H9 (cell line): ENCODE results near the gene RERE. TPM values are rescaled to one million over a fixed set of nuclear protein-coding genes. Genes with fewer than 3 reads are reported as not detected.

Experiments used
- DNase-seq: peaks from one replicate; pipeline ENCODE4 v3.0.0-alpha.2; 2017
- H2AFZ ChIP-seq: one replicate; pipeline ENCODE4 v1.6.1; 2013; ENCODE audit warnings: mild to moderate bottlenecking, low read length, control low read depth, moderate library complexity
- H2AK5ac ChIP-seq: 2 replicates; pipeline ENCODE4 v1.6.1; 2013; ENCODE audit warnings: low read length, control low read depth, mixed read lengths; ENCODE audit not compliant: insufficient read length
- H2BK120ac ChIP-seq: one replicate; pipeline ENCODE4 v1.6.1; 2013; ENCODE audit warnings: low read depth, mild to moderate bottlenecking, low read length, control low read depth, inconsistent platforms; ENCODE audit not compliant: poor library complexity, severe bottlenecking
- H2BK12ac ChIP-seq: 2 replicates; pipeline ENCODE4 v1.6.1; 2013; ENCODE audit warnings: low read length, control low read depth, mixed read lengths, low read depth; ENCODE audit not compliant: insufficient read length
- H2BK15ac ChIP-seq: 2 replicates; pipeline ENCODE4 v1.6.1; 2013; ENCODE audit warnings: low read depth, low read length, control low read depth
- H2BK20ac ChIP-seq: one replicate; pipeline ENCODE4 v1.6.1; 2013; ENCODE audit warnings: low read depth, mild to moderate bottlenecking, low read length, control low read depth, inconsistent platforms; ENCODE audit not compliant: poor library complexity, severe bottlenecking
- H2BK5ac ChIP-seq: 2 replicates; pipeline ENCODE4 v1.6.1; 2013; ENCODE audit warnings: low read length, control low read depth, mixed read lengths; ENCODE audit not compliant: insufficient read length
- H3K14ac ChIP-seq: 2 replicates; pipeline ENCODE4 v1.6.1; 2013; ENCODE audit warnings: low read length, control low read depth; ENCODE audit not compliant: insufficient read depth
- H3K18ac ChIP-seq: 2 replicates; pipeline ENCODE4 v1.6.1; 2013; ENCODE audit warnings: low read depth, mild to moderate bottlenecking, mixed read lengths, low read length, control low read depth; ENCODE audit not compliant: insufficient read length
- H3K23ac ChIP-seq: 2 replicates; pipeline ENCODE4 v1.6.1; 2013; ENCODE audit warnings: low read length, control low read depth, mixed read lengths, low read depth; ENCODE audit not compliant: insufficient read length
- H3K23me2 ChIP-seq: 2 replicates; pipeline ENCODE4 v1.6.1; 2013; ENCODE audit warnings: low read depth, mild to moderate bottlenecking, mixed read lengths, low read length, control low read depth; ENCODE audit not compliant: insufficient read length, poor library complexity, severe bottlenecking
- H3K27ac ChIP-seq: 2 replicates; pipeline ENCODE4 v1.5.1; 2013; ENCODE audit warnings: low read length, control low read depth, mixed read lengths, low read depth; ENCODE audit not compliant: insufficient read length
- H3K27me3 ChIP-seq: 2 replicates; pipeline ENCODE4 v1.6.1; 2013; ENCODE audit warnings: low read length, control low read depth, inconsistent platforms; ENCODE audit not compliant: insufficient read depth
- H3K4ac ChIP-seq: 2 replicates; pipeline ENCODE4 v1.6.1; 2013; ENCODE audit warnings: low read depth, mild to moderate bottlenecking, control low read depth, inconsistent platforms, low read length, moderate library complexity
- H3K4me1 ChIP-seq: 2 replicates; pipeline ENCODE4 v1.6.1; 2013; ENCODE audit warnings: low read length, control low read depth, inconsistent platforms; ENCODE audit not compliant: insufficient read depth
- H3K4me2 ChIP-seq: 2 replicates; pipeline ENCODE4 v1.6.1; 2013; ENCODE audit warnings: low read length, control low read depth, mixed read lengths; ENCODE audit not compliant: insufficient read length, insufficient read depth
- H3K56ac ChIP-seq: 2 replicates; pipeline ENCODE4 v1.6.1; 2013; ENCODE audit warnings: low read depth, mild to moderate bottlenecking, mixed read lengths, low read length, control low read depth; ENCODE audit not compliant: insufficient read length
- H3K79me1 ChIP-seq: 2 replicates; pipeline ENCODE4 v1.6.1; 2013; ENCODE audit warnings: low read depth, mild to moderate bottlenecking, moderate library complexity, low read length, control low read depth, inconsistent platforms; ENCODE audit not compliant: insufficient read depth, poor library complexity, severe bottlenecking
- H3K79me2 ChIP-seq: 2 replicates; pipeline ENCODE4 v1.6.1; 2013; ENCODE audit warnings: low read length, control low read depth, inconsistent platforms; ENCODE audit not compliant: insufficient read depth
- H3K9ac ChIP-seq: 2 replicates; pipeline ENCODE4 v1.6.1; 2013; ENCODE audit warnings: low read length, control low read depth, mixed read lengths; ENCODE audit not compliant: insufficient read length; ENCODE audit errors: extremely low read depth
- H3K9me3 ChIP-seq: one replicate; pipeline ENCODE4 v1.6.1; 2013; ENCODE audit warnings: low read depth, low read length, inconsistent platforms; ENCODE audit not compliant: control insufficient read depth
- H3T11ph ChIP-seq: one replicate; pipeline ENCODE4 v1.6.1; 2013; ENCODE audit warnings: mild to moderate bottlenecking, low read length, control low read depth, inconsistent platforms
- H4K20me1 ChIP-seq: one replicate; pipeline ENCODE4 v1.6.1; 2013; ENCODE audit not compliant: control insufficient read depth, insufficient read length, insufficient read depth
- H4K5ac ChIP-seq: 2 replicates; pipeline ENCODE4 v1.6.1; 2013; ENCODE audit warnings: low read depth, mild to moderate bottlenecking, mixed read lengths, low read length, control low read depth; ENCODE audit not compliant: insufficient read length
- H4K8ac ChIP-seq: replicated peaks from 2 replicates; pipeline ENCODE4 v1.6.1; 2013; ENCODE audit warnings: low read length, control low read depth, mixed read lengths, low read depth; ENCODE audit not compliant: insufficient read length
- H4K91ac ChIP-seq: 2 replicates; pipeline ENCODE4 v1.6.1; 2013; ENCODE audit warnings: low read depth, mild to moderate bottlenecking, moderate library complexity, mixed read lengths, low read length, control low read depth; ENCODE audit not compliant: insufficient read length
- H3K27ac Mint-ChIP-seq, 3 experiments: 2 replicates in 2 of 3; 3 replicates in 1 of 3; pipeline ENCODE4 v1.8.0; 2020 to 2021; ENCODE audit warnings: mixed read lengths in 3 of 3, mild to moderate bottlenecking in 1 of 3, moderate library complexity in 1 of 3
- H3K27me3 Mint-ChIP-seq: 2 replicates; pipeline ENCODE4 v1.8.0; 2021; ENCODE audit warnings: low read depth, mild to moderate bottlenecking, moderate library complexity, mixed read lengths
- H3K36me3 Mint-ChIP-seq, 3 experiments: 2 replicates in 2 of 3; 3 replicates in 1 of 3; pipeline ENCODE4 v1.8.0; 2020 to 2021; ENCODE audit warnings: low read depth in 3 of 3, mixed read lengths in 3 of 3; ENCODE audit not compliant: insufficient read depth in 1 of 3
- H3K4me1 Mint-ChIP-seq, 2 experiments: 2 replicates each; pipeline ENCODE4 v1.8.0; 2020; ENCODE audit warnings: mixed read lengths in 2 of 2
- H3K4me3 Mint-ChIP-seq, 2 experiments: 2 replicates in 1 of 2; 3 replicates in 1 of 2; pipeline ENCODE4 v1.8.0; 2020 to 2021; ENCODE audit warnings: mild to moderate bottlenecking in 2 of 2, mixed read lengths in 2 of 2, moderate library complexity in 1 of 2
- H3K9me3 Mint-ChIP-seq, 2 experiments: 2 replicates in 1 of 2; 3 replicates in 1 of 2; pipeline ENCODE4 v1.8.0; 2020; ENCODE audit warnings: mild to moderate bottlenecking in 2 of 2, mixed read lengths in 2 of 2, moderate library complexity in 1 of 2
- CTCF ChIP-seq: fragments of 200-600 bp; sonication (generic); conservative IDR thresholded peaks from 3 replicates; pipeline ENCODE4 v1.8.0; 2021; ENCODE audit warnings: antibody characterized with exemption, mild to moderate bottlenecking
- WGBS: extraction: QIAGEN DNeasy Blood & Tissue Kit; methylation state at CpG from one replicate; pipeline ENCODE4 v1.1.7; 2013; ENCODE audit warnings: missing lambda C conversion rate, low lambda C conversion rate, mixed read lengths; ENCODE audit not compliant: insufficient read length; ENCODE audit errors: extremely low coverage; 5-methylcytosine and 5-hydroxymethylcytosine counted together
- total RNA-seq: library from RNA; stranded (reverse); gene quantifications from 2 replicates; pipeline ENCODE4 v1.2.1, GENCODE V29; 2021

The RERE gene
- total RNA-seq, 1 experiment from 2014 or later, result 103 TPM

- no peak overlapping the region for H3K9ac ChIP-seq
- Mint-ChIP-seq H3K4me1 (peaks cover 15 to 37% of the 10 kb centered on the region in 2 experiments), H3K27ac (no peak overlapping the region; a peak in 2 of 7 replicates), H3K27me3 (no peaks in the 10 kb centered on the region), H3K4me3 (no peak overlapping the region), H3K36me3 (peaks cover 0 to 5% (median 0%) of the 10 kb centered on the region in 3 experiments; a peak in 2 of 7 replicates), H3K9me3 (no peaks in the 10 kb centered on the region)
- H4K8ac ChIP-seq, result no peak overlapping the region
- no peak overlapping the region for H2BK120ac ChIP-seq
- H3K56ac ChIP-seq, result no peak overlapping the region
- no peak overlapping the region for H3K4me2 ChIP-seq
- peaks cover 2% of the 10 kb centered on the region; the same call in 1 of the 2 replicates for H3K79me2 ChIP-seq
- H3K9me3 ChIP-seq, result no peaks in the 10 kb centered on the region
- H2BK5ac ChIP-seq, result no peak overlapping the region
- no peaks in the 10 kb centered on the region for H3K23me2 ChIP-seq
- H4K5ac ChIP-seq, result no peak overlapping the region
- no peak overlapping the region for H2BK12ac ChIP-seq
- no peak overlapping the region for H3T11ph ChIP-seq
- no peak for TF ChIP-seq CTCF
- H2AK5ac ChIP-seq, result no peak overlapping the region
- H3K27ac ChIP-seq, result no peak overlapping the region
- H4K20me1 ChIP-seq, result no peaks in the 10 kb centered on the region
- H3K4ac ChIP-seq, result no peak overlapping the region
- no peaks in the 10 kb centered on the region for H3K4me1 ChIP-seq
- no CpG with 5 or more reads among the region's 5 CpGs for WGBS
- no peak for DNase-seq
- H3K23ac ChIP-seq, result no peak overlapping the region
- H3K79me1 ChIP-seq, result peaks cover 9% of the 10 kb centered on the region
- no peak overlapping the region for H2BK20ac ChIP-seq
- H2AFZ ChIP-seq, result no peak overlapping the region
- H2BK15ac ChIP-seq, result no peak overlapping the region
- H3K27me3 ChIP-seq, result no peaks in the 10 kb centered on the region
- H3K14ac ChIP-seq, result no peak overlapping the region
- H3K18ac ChIP-seq, result no peak overlapping the region
- H4K91ac ChIP-seq, result no peak overlapping the region
Observed at GRCh38 chr1:8578936-8579335, 238.5 kb downstream of the RERE start.
